ENCODE data around the gene PPP1R13B.

DNA sequence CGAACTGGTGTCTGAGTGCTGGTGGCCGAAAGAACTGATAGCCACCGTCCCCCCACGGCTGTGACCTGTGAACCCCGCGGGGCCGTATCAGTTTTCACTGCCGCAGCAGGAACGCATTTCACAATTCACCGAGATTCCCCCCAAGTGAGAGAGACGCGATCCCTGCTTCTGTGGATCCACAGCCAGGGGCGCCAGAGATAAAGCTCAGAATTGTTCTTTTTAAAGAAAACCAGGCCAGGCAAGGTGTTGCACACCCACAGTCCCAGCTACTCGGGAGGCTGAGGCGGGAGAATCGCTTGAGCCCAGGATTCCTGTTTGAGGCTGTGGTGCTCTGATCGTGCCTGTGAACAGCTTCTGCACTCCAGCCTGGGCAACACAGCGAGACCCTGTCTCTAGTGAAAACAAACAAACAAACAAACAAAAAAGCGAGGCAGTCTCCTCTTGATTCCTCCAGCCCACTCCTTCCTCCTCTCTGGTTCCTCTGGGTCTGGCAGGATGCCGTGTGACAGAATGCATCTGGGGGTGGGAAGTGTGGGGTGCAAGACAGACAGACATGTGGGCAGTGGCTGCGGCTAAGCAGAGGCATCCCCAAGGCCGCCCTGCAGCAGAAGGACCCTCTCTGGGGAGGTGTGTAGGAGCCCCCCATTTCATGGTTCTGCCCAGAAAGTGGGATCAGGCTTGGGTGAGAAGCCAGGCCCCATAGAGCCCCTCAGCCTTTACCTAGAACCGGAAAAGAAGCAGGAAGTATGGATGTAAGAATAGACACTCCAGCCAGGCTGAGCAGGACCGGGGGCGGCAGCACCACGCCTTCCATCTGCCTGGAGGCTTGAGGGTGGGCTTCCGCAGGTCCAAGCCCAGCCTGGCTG is 39.2 kb upstream of the PPP1R13B start:
- TF ChIP-seq, protein P1, sequence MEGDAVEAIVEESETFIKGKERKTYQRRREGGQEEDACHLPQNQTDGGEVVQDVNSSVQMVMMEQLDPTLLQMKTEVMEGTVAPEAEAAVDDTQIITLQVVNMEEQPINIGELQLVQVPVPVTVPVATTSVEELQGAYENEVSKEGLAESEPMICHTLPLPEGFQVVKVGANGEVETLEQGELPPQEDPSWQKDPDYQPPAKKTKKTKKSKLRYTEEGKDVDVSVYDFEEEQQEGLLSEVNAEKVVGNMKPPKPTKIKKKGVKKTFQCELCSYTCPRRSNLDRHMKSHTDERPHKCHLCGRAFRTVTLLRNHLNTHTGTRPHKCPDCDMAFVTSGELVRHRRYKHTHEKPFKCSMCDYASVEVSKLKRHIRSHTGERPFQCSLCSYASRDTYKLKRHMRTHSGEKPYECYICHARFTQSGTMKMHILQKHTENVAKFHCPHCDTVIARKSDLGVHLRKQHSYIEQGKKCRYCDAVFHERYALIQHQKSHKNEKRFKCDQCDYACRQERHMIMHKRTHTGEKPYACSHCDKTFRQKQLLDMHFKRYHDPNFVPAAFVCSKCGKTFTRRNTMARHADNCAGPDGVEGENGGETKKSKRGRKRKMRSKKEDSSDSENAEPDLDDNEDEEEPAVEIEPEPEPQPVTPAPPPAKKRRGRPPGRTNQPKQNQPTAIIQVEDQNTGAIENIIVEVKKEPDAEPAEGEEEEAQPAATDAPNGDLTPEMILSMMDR (IDR thresholded peaks at IDR 0.05; ENCODE audit: poor library complexity), result peak; percentile 54
- TF ChIP-seq EZH2 (IDR thresholded peaks at IDR 0.05; ENCODE audit: borderline replicate concordance) (no peak), EZH2phosphoT487 (IDR thresholded peaks at IDR 0.05; ENCODE audit: low read depth, severe bottlenecking, unreplicated experiment) (no peak)
